RKO (cell line): ENCODE measurements around the gene KRTAP5-1.
"Not testable (repeated sequence)": the region's sequence is repeated elsewhere in the genome, so short reads cannot be mapped to it uniquely, and the experiment has no call there.

ENCODE experiments used
- DNase-seq: peaks from one replicate; pipeline ENCODE4 v3.0.0-alpha.2; 2016; ENCODE audit warnings: low spot score

The KRTAP5-1 gene, protein sequence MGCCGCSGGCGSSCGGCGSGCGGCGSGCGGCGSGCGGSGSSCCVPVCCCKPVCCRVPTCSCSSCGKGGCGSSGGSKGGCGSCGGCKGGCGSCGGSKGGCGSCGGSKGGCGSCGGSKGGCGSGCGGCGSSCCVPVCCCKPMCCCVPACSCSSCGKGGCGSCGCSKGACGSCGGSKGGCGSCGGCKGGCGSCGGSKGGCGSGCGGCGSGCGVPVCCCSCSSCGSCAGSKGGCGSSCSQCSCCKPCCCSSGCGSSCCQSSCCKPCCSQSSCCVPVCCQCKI

DNA sequence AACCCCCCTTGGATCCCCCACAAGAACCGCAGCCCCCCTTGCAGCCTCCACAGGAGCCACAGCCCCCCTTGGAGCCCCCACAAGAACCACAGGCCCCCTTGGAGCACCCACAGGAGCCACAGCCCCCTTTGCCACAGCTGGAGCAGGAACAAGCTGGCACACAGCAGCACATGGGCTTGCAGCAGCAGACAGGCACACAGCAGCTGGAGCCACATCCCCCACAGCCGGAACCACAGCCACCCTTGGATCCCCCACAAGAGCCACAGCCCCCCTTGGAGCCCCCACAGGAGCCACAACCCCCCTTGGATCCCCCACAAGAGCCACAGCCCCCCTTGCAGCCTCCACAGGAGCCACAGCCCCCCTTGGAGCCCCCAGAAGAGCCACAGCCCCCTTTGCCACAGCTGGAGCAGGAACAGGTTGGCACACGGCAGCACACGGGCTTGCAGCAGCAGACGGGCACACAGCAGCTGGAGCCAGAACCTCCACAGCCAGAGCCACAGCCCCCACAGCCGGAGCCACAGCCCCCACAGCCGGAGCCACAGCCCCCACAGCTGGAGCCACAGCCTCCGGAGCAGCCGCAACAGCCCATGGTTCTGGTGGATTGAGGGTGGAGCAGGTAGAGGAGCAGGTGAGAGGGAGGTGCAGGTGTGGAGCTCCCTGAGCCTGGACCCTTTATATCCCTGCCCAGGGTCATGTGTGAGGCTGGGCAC is at the start of gene KRTAP5-1:
KRTAP5-1 (minus strand) TSS at position 623 of the 710 bp plus-strand sequence; CDS start at position 589, 34 bp downstream.
- not testable (repeated sequence) for DNase-seq

DNA sequence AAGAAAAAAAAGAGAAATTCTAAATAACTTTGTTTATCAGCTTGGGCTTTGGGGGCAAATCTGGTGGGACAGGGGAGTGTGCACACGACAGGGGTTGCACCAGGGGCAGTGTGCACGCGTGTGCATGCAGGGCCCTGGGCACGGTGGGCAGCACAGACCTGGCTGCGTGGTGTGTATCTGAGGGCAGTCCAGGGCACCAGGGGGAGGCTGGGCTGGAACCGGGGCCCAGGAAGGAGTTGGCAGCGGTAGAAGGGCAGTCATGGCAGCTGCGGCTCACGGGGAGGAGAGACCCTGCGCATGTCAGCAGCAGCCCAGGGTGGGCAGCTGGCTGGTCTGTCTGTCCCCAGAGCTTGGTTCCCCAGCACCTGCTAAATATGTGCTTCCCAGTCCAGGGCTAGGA is 48.8 kb upstream of the KRTAP5-1 start:
- DNase-seq, result no peak

DNA sequence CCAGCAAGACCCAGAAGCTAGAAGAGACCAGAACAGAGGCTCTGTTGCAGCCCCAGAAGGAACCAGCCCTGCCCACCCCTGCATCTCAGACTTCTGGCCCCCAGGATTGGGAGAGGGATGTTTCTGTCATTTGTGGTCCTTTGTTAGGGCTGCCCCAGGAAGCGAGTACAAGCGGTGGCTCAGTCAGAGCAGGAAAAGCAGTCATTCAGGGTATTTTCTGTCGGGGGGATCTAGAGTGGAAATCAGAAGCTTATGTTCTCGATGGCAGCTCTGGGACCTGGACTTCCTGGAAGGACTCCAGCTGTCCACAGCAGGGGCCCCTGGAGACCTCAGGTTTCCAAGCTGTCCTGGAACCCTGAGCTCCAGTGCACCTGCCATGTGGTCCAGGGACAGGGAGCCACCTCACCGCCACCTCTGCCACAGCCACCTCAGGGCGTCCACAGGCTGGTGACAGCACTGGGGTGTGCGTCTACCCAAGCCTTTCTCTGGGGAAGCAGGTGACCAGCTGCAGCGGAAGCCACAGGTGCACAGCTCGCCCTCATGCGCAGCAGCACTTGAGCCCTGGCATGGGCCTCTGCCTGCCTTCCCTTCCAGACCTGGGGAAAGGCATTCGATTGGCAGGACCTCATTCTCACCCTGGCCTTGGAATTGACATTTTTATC is 47.1 kb upstream of the KRTAP5-1 start:
- no peak for DNase-seq

DNA sequence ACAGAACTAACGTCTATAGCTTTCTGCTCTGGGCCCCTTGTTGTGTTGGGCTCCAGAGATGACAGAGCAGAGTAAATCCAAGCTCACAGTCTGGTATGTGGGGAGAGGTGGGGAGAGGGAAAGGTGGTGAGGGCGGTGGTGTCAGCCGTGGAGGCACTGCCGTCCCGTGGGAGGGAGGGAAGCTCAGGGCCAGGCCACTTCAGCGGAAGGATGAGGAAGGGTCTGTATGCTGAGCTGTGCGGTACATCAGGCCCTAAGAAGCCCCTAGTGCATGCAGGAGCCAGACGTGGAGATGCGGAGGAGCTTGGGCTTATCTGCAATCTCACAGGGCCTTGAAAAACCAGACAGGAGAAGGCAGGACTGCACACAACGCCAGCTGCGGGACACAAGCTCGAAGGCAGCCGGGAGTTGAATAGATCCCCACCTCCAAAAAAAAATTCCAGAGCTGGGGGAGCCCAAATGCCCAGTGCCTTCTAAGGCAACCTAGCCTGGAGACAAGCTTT is 46.0 kb upstream of the KRTAP5-1 start:
- DNase-seq, result no peak

DNA sequence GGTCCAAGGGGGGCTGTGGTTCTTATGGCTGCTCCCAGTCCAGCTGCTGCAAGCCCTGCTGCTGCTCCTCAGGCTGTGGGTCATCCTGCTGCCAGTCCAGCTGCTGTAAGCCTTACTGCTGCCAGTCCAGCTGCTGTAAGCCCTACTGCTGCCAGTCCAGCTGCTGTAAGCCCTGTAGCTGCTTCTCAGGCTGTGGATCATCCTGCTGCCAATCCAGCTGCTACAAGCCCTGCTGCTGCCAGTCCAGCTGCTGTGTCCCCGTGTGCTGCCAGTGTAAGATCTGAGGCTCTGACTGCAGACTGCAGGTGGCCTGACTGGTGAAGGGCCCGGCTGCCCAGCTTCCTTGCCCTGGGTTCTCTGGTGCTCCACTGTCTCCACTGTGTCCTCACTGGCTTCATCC is 45.2 kb upstream of the KRTAP5-1 start:
- DNase-seq, result no peak

DNA sequence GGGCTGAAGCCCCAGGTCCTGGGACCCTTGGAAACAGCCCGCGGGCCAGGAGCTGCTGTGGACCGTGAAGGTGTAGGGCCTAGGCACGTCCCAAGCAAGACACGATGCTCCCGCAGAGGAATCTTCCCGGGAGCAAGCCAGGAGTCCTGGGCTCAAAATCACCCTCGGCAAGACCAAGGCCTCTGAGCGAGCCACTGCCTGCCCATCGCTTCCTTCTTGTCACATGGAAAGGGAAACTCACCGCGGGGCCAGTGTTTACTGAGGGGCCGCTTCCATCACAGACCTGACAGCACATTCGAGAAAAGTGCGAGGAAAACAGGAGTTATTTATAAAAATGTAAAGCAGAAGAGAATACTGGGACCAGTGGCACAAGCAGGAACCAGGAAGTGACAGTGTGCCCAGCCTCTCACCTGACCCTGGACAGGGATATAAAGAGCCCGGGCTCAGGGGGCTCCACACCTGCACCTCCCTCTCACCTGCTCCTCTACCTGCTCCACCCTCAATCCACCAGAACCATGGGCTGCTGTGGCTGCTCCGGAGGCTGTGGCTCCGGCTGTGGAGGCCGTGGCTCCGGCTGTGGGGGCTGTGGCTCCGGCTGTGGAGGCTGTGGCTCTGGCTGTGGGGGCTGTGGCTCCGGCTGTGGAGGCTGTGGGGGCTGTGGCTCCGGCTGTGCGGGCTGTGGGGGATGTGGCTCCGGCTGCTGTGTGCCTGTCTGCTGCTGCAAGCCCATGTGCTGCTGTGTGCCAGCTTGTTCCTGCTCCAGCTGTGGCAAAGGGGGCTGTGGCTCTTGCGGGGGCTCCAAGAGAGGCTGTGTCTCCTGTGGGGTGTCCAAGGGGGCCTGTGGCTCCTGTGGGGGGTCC is 44.5 kb upstream of the KRTAP5-1 start, which contains the start of gene KRTAP5-5:
KRTAP5-5 (plus strand) TSS at position 450 of the 860 bp plus-strand sequence; CDS start at position 516, 66 bp downstream.
- DNase-seq, result no peak

DNA sequence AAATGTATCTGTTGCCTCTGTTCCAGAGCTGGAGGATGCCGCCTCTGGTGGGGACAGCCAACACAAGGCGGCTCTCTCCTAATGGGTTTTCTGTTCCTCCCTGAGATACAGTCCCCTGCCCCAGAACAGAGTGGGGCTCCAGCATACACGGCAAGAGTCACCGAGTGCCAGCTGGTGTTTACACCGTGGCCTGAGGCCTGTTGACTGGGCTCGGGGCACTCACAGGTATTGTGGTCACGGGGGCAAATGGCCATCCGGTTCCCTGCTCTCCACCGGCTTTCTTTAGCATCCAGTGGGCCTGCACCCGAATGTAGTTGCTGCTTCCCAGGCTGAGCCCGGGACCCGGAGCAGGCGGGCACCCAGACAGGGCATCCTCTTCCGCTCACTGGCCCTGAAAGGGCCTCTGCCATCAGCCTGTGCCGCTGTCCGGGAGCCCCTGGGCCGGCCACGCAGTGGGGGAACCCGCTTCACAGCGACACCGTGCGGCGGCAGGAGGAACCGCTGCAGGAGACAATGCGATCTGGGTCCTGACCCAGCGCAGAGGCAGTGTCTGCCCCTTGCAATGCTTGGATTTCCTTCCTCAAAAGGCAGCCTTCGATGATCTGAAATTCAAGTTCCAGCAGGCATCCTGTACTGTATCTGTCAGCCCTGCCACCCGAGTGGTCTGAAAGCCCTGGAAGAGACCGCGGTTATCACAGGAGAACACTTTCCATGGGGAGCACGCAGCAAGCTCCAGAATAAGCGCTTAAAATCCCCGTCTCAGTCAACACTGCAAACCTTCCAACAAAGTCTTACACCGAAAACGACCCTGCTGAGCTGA is 43.6 kb upstream of the KRTAP5-1 start:
- DNase-seq, result peak; percentile 30

DNA sequence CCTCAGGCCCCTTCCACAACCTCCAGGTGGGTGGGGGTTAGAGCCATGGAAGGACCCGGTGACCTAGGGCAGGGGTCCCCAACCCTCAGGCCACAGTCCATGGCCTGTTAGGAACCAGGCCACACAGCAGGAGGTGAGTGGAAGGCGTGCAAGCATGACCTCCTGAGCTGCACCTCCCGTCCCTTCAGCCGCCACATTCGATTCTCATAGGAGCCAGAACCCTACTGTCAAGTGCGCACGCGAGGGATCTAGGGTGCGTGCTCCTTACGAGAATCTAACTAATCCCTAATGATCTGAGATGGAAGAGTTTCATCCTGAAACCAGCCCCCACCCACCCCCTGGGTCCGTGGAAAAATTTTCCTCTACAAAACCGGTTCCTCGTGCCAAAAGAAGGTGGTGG is 40.5 kb upstream of the KRTAP5-1 start:
- no peak for DNase-seq

DNA sequence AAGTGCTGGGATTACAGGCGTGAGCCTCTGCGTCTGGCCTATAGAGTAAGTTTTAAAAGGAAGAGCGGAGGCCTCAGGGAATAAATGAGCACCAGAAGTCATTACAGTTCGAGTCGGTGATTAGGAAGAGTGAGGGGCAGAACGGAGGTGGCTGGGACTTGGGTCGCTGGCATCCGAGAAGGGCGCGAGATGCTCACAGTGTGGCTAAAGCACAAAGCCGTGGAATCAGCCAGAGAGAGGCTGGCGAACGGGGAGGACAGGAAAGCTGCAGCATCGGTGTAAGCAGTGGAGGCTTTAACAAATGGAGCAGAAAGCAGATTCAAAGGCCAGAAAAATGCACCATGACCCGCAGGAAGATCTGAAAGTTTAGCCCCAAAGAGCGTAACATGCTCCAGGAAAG is 39.5 kb upstream of the KRTAP5-1 start:
- no peak for DNase-seq

DNA sequence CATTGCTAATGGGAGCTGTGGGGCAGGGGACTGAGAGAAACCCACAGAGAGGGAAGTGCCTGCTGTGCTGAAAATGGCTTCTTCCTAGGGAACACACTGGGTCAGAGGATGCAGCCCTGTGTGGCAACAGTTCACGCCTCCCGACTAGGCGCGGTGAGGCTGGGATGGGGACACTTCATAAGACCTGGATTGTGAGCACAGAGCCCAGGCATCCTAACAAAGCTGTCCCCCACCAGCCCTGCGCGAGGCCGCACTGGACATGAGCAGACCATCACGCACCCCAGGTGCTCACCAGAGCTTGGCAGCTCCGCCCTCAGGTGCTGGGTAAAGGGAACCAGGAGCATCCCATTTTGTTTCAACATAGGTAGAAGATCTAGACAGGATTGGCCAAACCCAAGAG is 38.6 kb upstream of the KRTAP5-1 start:
- no peak for DNase-seq

DNA sequence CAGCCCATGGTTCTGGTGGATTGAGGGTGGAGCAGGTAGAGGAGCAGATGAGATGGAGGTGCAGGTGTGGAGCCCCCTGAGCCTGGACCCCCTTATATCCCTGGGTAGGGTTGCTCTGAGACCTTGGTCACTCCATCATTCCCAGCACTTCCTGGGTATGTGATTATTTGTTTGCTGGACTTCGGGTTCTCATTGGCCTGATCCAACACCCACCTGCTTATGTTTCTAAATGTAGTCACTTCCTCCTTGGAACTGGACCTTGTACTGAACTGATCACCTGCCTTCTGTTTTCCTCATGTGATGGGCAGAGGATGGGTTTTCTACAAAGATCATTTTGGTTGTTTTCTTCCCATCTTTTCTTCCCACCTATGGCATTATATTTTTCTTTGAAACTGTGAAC is 37.0 kb upstream of the KRTAP5-1 start, which contains the start of gene KRTAP5-4:
KRTAP5-4 (minus strand) TSS at position 53 of the 400 bp plus-strand sequence; CDS start at position 8, 45 bp downstream.
- no peak for DNase-seq

DNA sequence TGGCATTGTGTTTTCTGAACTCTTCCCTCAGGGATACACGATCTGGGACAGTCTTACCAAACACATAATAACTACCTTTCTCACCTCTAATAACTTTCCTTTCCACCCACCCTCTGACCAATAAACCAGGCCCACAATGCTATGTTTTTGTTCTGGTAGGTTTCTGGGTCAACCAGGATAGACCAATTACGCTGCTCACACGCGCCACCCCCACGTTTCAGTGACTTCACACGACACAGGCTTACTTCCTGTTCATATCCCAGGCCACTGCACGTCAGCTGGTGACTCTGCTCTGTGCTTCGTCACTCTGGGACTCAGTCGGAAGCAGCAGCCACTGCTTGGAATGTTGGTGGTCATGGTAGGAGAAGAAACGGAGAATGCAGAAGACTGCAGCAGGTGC is 34.4 kb upstream of the KRTAP5-1 start:
- peak; percentile 78 for DNase-seq

DNA sequence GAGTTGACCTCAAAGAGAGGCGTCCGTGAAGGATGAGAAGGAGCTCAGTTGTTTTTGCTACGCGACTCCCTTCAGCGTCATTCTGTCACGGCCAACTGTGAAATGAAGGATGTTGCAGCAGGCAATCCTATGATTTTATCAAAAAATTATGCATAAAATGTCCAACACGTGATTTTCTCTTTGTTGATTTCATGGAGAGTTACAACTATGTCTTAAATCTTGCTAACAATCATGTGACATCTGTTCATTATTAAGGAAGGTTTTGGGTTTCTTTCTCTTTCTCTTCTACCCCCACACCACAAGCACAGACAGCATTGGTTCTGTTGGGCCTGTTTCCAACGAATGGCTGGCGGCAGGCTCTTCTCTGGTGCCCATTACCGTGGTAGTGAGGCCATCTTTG is 33.1 kb upstream of the KRTAP5-1 start:
- no peak for DNase-seq

DNA sequence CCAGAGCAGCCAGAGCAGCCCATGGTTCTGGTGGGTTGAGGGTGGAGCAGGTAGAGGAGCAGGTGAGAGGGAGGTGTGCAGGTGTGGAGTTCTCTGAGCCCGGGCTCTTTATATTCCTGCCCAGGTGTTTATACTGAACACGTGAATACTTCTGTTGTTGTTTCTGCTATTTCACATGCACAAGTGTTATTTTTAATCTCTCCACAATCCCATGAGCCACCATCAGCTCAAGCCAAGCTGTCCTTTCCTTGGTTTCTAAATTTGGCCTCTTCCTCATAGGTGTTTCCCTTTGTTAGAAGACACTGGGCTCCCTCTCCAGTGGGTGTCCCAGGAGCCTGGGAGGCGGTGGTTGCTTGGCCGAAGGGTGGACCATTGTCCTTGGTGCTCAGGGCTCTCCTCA is 23.3 kb upstream of the KRTAP5-1 start, which contains the start of gene KRTAP5-3:
KRTAP5-3 (minus strand) TSS at position 101 of the 400 bp plus-strand sequence; CDS start at position 23, 78 bp downstream.
- no peak for DNase-seq

DNA sequence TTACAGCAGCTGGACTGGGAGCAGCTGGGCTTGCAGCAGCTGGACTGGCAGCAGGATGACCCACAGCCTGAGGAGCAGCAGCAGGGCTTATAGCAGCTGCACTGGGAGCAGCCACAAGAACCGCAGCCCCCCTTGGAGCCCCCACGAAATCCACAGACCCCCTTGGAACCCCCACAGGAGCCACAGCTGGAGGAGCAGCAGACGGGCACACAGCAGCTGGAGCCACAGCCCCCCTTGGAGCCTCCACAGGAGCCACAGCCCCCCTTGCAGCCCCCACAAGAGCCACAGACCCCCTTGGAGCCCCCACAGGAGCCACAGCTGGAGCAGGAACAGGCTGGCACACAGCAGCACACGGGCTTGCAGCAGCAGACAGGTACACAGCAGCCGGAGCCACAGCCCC is 22.8 kb upstream of the KRTAP5-1 start:
- DNase-seq, result not testable (repeated sequence)

DNA sequence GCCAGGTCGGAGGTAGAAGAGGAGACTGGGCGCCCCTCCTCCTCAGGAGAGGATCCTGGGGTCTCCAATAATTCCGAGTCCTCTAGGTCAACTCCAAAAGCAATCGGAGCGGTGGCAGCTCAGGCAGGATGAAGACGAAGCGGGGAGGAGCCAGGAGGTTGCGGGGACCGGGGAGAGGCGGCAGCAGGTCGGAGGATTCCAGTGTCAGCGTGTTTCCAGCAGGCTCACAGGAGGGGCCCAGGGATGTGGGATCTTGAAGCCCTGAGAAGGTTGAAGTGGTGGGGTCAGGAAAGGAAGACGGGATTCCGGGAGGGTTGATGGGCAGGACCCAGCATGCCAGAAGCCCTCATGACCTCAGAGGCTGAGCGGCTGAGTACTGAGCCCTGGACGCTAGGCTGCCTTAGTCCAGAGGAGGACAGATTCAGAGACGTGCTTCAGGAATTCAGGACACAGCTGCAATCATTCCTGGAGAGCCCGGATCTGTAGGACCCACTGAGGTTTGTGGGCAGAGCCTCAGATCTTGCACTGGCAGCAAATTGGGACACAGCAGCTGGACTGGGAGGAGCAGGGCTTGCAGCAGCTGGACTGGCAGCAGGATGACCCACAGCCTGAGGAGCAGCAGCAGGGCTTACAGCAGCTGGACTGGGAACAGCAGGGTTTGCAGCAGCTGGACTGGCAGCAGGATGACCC is 22.2 kb upstream of the KRTAP5-1 start:
- not testable (repeated sequence) for DNase-seq

DNA sequence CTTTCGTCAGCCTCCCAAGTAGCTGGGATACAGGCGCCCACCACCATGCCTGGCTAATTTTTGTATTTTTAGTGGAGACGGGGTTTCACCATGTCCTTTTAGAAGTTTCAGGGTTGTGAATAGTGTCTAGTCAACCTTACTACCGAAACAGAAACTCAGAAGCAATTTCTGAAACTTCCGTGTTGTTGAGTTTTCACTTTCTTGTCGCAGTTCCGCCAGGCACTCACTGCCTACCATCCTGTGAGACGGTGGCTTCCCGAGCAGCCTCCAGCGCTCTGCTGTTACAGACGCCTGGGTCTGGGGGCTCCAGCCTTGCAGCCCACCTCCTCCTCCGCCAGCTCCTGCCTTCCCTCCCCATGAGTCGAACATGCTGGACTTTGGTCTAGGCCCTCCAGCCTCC is 20.8 kb upstream of the KRTAP5-1 start:
- not testable (repeated sequence) for DNase-seq

DNA sequence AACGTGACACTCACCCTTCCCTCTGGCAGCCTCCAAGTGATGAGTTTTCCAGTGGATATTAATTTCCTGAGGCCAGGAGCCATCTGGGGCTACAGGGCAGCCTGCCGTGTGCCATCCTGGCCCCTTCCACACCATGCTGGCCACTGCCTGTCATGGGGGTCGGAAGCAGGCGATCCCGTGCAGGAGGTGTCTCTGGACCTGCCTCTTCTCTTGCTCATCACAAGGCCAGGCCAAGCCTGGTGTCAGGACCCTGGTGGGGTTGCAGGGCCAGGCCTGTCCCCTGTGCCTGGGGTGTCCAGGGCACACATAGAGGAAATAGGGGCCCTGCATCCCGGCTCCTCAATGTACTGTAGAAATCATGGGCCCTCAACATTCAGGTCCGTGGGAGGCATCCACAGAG is 19.6 kb upstream of the KRTAP5-1 start:
- no peak for DNase-seq

DNA sequence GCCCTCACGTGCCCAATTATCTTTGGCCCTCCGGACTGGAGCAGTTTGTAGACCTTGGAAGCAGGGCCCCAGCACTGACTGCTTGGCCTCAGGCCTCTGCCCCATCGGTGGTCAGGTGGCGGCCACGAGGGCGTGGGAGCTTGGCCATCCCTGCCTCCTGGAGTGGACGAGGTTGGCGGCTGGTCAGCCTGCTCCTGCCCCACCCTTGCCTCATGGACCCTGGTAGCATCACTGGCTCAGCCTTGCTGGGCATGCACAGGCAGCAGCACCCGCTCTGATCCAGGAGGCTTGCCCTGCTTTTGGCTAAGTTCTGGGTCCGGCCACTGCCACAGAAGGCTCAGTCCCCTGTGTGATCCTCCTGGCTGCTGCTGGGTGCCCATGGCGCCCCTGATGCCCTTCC is 19.1 kb upstream of the KRTAP5-1 start:
- no peak for DNase-seq

DNA sequence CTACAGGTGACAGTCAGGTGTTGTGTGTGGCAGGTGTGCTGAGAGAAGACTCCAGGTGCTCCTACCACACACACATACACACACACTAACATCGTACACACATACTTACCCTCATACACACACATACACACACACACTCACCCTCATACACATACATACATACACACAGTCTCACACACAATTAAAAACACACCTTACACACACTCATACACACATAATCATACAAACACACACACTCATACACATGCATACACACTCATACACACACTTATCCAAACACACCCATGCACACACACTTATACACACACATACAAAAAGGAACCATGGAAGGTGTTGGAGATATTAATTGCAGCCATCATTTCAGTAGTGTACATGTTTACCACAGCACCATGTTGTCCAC is 18.5 kb upstream of the KRTAP5-1 start:
- DNase-seq, result no peak
